ENCODE measurements around the gene PRH2.

- TF ChIP-seq CTCF (IDR thresholded peaks at IDR 0.05) = no peak
- TF ChIP-seq POLR2A (IDR thresholded peaks at IDR 0.05) = no peak
Measured at GRCh38 chr12:10941369-10941768, 12.3 kb downstream of the PRH2 start.
